Measurements from ENCODE around the gene NSG2. TPM values are rescaled to one million over a fixed set of nuclear protein-coding genes. Genes with fewer than 3 reads are reported as not detected.

The NSG2 gene
- total RNA-seq, 1 donor from 2014 or later, result not detected

- Histone ChIP-seq H3K27me3 (no peaks in the 10 kb centered on the region), H3K9me3 (peaks cover 0 to 10% of the 10 kb centered on the region in 2 donors), H3K27ac (no peak overlapping the region), H3K4me1 (no peaks in the 10 kb centered on the region), H3K36me3 (no peaks in the 10 kb centered on the region), H3K4me3 (no peak overlapping the region)
- TF ChIP-seq, protein P1, sequence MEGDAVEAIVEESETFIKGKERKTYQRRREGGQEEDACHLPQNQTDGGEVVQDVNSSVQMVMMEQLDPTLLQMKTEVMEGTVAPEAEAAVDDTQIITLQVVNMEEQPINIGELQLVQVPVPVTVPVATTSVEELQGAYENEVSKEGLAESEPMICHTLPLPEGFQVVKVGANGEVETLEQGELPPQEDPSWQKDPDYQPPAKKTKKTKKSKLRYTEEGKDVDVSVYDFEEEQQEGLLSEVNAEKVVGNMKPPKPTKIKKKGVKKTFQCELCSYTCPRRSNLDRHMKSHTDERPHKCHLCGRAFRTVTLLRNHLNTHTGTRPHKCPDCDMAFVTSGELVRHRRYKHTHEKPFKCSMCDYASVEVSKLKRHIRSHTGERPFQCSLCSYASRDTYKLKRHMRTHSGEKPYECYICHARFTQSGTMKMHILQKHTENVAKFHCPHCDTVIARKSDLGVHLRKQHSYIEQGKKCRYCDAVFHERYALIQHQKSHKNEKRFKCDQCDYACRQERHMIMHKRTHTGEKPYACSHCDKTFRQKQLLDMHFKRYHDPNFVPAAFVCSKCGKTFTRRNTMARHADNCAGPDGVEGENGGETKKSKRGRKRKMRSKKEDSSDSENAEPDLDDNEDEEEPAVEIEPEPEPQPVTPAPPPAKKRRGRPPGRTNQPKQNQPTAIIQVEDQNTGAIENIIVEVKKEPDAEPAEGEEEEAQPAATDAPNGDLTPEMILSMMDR (IDR thresholded peaks at IDR 0.05), result no peak
- DNase-seq (ENCODE audit: low spot score in 2 of 2), result no peak
- intact Hi-C loops (cut with DNase I), result no loop called here
Observed at GRCh38 chr5:174030286-174030685, 15.2 kb upstream of the NSG2 start.

DNA sequence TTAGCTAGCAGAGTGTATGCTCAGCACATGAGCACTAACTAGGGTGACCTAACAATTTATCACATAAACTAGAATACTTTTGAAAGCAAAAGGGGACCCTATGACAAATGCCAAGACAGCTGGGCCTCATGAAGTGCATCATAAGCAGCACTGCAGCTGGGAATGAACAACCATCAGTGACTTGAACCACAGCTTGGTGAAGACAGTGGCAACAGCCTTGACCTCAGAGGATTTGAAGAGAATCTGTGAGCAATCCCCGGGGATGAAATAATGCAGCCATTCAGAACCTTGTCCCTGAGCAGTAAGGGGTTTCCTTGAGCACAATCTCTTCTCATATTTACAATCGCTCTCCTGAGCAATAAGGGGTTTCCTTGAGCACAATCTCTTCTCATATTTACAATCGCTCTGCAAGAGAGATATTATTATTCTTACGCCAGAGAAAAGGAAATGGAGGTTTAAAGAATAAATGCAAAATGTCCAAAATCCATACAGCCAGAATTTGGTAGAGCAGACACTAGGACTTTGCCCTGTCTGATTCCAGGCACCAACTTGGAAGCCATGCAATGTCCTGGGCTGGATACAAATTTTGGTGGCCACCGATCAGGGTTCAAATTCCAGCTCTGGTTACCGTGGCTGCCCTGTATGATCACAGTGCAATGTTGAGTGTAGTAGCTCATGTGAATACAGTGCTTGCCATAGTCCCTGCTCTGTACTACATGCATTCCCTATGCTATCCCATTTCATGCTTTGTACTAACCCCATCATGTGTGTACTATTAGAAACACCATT lies 846 bp upstream of the NSG2 start:
- DNase-seq (ENCODE audit: low spot score in 2 of 2), result no peak
- intact Hi-C loops (cut with DNase I), result no loop called here
- H3K27ac ChIP-seq, result no peak overlapping the region
- TF ChIP-seq, protein P1 (IDR thresholded peaks at IDR 0.05), result no peak
- no peaks in the 10 kb centered on the region for H3K4me1 ChIP-seq
- H3K9me3 ChIP-seq, result no peaks in the 10 kb centered on the region
- no peak overlapping the region for H3K4me3 ChIP-seq
- no peaks in the 10 kb centered on the region for H3K27me3 ChIP-seq
- H3K36me3 ChIP-seq, result no peaks in the 10 kb centered on the region

DNA sequence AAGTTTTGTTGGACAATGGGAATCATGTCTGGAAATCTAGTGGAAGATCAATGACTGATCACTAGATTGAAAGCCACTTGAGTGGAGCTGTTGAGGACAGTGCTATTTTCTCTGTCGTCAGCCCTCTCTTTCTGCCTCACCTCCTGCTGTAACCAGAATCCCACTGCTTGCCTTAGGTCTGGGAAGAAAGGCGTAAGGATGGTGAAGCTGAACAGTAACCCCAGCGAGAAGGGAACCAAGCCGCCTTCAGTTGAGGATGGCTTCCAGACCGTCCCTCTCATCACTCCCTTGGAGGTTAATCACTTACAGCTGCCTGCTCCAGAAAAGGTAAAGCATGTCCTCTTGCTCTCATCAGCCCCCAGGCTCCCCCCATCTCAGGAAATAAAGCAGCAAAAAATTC lies 1.1 kb downstream of the NSG2 start:
- Histone ChIP-seq H3K27me3 (no peaks in the 10 kb centered on the region), H3K36me3 (no peaks in the 10 kb centered on the region), H3K4me1 (no peaks in the 10 kb centered on the region), H3K4me3 (no peak overlapping the region), H3K27ac (no peak overlapping the region), H3K9me3 (no peaks in the 10 kb centered on the region)
- DNase-seq (ENCODE audit: low spot score in 2 of 2), result no peak
- intact Hi-C loops (cut with DNase I), result no loop called here
- TF ChIP-seq, protein P1 (IDR thresholded peaks at IDR 0.05), result no peak

DNA sequence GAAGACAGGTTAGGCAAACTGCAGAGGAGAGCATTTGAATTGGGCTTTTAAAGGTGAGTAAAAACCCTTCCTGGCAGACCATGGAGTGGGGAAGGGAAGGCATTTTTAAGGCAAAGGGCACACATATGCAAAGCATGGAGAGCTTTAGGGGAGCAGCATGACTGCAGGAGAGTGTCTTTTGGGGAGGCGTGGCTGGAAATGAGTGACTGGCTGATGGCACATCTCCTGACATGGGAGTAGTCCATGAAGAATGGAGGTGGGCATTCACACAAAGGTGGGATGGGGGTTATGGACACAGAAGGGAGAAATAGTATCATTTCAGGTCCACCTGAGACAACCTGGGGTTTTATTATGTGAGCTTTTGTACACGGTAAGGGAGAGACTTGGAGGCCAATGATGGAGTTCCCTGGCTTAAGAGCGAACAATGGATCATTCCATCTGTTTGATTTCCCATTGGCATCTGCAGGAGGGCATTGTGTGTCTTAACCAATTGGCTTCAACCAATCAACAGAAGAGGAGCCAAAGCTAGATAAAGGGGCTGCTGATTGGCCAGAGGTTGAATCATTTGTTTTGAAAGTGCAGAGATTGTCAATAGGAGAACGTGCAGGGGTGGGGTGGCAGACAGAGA lies 2.1 kb downstream of the NSG2 start:
- TF ChIP-seq, protein P1 (IDR thresholded peaks at IDR 0.05), result no peak
- Histone ChIP-seq H3K4me1 (no peaks in the 10 kb centered on the region), H3K27ac (no peak overlapping the region), H3K9me3 (no peaks in the 10 kb centered on the region), H3K4me3 (no peak overlapping the region), H3K36me3 (no peaks in the 10 kb centered on the region), H3K27me3 (no peaks in the 10 kb centered on the region)
- DNase-seq (ENCODE audit: low spot score in 2 of 2), result no peak
- intact Hi-C loops (cut with DNase I), result no loop called here

GRCh38 chr5:174052636-174053035 lies 7.1 kb downstream of the NSG2 start:
- no peaks in the 10 kb centered on the region for H3K27me3 ChIP-seq
- H3K9me3 ChIP-seq, result no peaks in the 10 kb centered on the region
- no peak overlapping the region for H3K4me3 ChIP-seq
- no peak overlapping the region for H3K27ac ChIP-seq
- TF ChIP-seq, protein P1 (IDR thresholded peaks at IDR 0.05), result no peak
- no peak for DNase-seq (ENCODE audit: low spot score in 2 of 2)
- H3K4me1 ChIP-seq, result no peaks in the 10 kb centered on the region
- intact Hi-C loops (cut with DNase I), result no loop called here
- H3K36me3 ChIP-seq, result no peaks in the 10 kb centered on the region
